NCI-H2029 treated with DMSO at 0.1 percent for 48 hours (cell line): Measurements from ENCODE around the gene CEP20.
A peak's percentile ranks its signal among the peaks of the same experiment; 100 is the strongest.

Experiments used
- DNase-seq: peaks from one replicate; lab custom pipeline; 2025; lab: John Stamatoyannopoulos, UW

The CEP20 gene

DNA sequence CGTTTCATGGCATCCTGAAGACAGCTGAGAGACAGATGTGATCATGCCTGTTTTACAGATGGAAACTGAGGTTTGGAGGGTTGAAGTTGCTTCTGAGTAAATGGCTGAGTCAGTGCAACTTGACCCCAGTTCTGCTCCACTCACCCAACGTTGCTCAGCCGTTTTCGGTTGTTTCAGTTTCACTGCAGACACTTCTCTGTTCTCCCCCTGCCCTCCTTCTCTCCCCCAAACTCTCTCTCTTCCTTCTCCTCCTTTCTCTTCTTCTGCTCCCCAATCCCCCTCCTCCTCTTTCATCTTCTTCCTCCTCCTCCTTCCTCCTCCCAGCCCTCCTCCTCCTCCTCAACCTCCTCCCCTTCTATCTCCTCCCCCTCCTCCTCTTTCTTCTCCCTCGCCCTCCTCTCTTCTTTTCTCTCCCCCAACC is 9.4 kb upstream of the CEP20 start:
- DNase-seq = no peak

DNA sequence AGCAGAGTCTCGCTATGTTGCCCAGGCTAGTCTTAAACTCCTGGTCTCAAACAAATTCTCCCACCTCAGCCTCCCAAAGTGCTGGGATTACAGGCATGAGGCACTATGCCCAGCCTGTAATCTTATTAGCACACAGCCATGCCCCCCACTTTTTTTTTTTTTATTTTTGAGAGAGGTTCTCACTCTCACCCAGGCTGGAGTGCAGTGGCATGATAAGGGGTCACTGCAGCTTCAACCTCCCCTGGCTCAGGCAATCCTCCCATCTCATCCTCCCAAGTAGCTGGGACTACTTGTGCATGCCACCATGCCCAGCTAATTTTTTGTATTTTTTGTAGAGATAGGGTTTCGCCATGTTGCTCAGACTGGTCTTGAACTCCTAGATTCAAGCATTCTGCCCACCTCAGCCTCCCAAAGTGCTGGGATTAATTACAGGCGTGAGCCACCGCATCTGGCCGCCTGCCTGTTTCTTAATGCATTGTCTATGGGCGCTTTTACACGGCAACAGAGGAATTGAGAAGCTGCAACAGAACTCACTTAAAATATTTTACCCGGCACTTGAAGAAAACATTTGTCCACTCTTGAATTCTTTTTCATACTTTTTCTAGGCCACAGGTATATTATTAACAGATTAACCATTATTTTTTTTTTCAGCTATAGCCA is 8.8 kb upstream of the CEP20 start:
- DNase-seq = no peak

DNA sequence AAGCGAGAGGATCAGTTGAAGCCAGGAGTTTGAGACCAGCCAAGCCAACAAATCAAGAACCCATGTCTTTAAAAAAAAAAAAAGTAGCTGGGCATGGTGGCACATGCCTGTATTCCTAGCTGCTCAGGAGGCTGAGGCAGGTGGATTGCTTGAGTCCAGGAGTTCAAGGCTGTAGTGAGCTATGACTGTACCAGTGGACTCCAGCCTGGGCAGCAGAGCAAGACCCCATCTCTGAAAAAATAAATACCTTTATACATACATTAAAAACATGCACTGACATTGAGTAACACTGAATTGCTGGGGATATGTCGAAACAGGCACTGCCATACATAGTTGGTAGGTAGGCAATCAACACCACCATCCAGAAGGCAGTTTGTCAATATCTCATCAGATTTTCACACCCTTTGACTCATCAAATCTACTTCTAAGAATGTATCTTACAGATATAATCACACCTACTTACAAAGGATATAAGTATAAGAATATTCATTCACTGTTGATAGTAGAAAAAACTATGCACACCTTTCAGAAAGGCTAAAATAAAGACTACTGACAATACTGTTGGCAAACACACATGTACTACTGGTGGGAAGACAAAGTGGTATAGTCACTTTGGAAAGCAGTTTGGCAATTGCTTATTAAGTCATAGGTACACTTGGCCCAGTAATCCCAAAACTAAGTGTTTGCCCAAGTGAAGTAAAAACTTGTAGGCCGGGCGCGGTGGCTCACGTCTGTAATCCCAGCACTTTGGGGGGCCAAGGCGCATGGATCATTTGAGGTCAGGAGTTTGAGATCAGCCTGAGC is 6.4 kb upstream of the CEP20 start:
- DNase-seq = no peak

DNA sequence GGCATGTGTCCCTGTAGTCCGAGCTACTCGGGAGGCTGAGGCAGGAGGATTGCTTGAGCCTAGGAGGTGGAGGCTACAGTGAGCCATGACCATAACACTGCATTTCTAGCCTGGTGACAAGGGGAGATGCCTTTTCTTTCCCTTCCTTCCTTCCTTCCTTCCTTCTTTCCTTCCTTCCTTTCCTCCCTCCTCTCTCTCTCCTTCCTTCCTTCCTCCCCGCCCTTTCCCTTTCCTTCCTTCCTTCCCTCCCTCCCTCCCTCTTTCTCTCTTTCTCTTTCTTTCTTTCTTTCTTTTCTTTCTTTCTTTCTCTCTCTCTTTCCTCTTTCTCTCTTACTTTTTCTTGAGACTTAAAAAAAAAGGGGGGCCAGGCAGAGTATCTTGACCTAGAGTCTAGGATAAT is 3.1 kb upstream of the CEP20 start:
- no peak for DNase-seq

DNA sequence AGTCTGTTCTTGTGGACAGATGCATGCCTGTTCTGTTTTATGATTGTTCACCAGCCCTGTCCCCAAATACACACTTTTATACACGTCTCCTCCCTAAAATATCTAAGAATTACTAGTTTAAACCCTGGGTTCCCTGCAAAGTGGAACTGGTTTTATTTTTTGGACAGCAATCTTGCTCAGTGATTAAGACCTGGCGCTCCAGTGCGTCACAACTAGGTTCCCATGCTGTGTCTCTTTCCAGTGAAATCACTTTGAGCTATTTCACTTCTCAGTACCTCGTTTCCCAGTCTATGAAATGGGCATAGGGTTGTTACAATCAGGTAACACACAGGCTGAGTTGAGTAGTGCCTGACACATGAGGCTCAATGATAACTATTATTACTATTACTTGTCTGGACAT is 1.1 kb downstream of the CEP20 start:
- no peak for DNase-seq

DNA sequence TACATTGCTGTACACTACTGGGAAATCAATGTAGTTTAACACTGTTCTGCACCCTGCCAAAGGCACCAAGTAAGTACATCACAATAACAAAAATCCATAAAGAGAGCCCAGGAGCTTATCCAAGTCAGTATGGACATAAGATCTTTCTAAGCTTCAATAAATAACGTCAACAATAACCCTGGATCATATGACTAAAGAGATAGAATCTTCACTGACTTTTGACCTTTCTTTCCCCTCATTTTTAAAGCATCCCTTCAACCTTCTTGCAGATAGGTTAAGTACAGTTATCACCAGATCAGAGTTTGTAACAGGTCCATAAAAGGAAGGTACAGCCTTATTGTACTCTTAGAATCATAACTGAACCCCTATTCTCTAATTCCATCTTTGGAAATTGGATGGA is 2.3 kb downstream of the CEP20 start:
- DNase-seq = no peak

DNA sequence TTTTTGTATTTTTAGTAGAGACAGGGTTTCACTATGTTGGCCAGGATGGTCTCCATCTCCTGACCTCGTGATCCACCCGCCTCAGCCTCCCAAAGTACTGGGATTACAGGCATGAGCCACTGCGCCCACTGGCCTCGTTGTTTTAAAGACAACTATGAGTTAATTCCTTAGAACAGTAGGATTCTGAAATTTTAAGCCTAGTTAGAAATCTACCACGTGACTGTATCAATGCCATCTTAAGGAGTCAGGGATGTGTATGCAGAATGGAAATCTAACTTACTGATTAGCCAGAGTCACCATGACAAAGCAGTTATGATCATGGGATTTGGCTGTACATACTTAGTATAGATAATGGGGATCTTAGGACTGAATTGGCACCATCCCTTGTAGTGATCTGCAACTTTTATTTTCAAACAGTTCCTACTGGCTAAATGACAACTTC is 2.8 kb downstream of the CEP20 start:
- DNase-seq = no peak

DNA sequence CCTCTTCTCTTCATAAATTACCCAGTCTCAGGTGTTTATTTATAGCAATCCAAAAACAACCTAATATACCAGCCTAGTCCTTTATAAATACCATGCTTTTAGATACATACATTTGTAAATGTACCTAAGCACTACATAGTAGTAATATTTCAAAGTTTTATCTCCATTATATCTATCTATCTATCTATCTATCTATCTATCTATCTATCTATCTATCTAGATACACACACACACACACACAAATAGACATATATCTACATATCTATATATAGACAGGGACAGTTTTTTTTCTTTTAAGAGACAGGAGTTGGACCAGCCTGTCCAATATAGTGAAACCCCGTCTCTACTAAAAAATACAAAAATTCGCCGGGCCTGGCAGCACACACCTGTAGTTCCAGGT is 5.8 kb downstream of the CEP20 start:
- no peak for DNase-seq

DNA sequence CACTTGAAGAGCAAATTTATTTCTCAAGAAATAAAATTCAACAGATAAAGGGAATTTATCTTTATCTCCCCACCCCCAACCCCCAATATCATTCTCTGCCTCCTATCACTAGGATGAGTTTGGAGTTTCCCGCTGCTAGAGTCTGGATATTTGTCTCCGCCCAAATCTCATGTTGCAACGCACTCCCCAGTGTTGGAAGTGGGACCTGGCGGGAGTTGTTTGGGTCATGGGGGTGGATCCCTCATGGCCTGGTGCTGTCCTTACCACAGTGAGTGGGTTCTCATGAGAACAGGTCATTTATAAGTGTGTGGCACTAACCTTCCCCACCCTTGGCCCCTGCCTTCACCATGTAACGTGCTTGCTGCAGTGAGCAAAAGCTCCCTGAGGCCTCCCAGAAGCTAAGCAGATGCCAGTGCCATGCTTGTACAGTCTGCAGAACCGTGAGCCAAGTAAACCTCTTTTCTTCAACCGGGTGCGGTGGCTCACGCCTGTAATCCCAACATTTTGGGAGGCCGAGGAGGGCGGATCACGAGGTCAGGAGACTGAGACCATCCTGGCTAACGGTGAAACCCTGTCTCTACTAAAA is 6.5 kb downstream of the CEP20 start:
- DNase-seq = no peak

DNA sequence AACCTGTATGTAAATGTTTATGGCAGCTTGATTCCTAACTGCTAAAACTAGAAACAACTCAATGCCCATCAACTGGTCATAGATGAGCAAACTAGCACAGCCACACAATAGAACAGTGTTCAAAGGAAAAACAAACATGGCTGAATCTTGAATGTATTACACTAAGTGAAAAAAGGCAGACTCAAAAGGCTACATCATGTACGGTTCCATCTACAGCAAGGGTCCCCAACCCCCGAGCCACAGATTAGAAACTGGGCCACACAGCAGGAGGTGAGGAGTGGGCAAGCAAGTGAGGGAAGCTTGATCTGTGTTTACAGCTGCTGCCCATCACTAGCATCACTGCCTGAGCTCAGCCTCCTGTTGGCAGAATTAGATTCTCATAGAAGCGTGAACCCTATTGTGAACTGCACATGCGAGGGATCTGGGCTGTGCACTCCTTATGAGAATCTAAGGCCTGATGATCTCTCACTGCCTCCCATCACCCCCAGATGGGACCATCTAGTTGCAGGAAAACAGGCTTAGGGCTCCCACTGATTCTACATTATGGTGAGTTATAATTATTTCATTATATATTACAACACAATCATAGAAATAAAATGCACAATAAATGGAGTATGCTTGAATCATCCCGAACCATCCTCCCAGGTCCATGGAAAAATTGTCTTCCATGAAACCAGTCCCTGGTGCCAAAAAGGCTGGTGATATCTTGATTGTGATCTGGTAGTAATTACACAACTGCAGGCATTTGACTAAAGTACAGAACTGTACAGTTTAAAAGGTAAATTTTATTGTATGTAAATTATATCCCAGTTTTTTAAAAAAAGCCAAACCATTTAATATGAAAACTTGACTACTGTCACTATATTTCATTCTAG is 7.7 kb downstream of the CEP20 start:
- no peak for DNase-seq

DNA sequence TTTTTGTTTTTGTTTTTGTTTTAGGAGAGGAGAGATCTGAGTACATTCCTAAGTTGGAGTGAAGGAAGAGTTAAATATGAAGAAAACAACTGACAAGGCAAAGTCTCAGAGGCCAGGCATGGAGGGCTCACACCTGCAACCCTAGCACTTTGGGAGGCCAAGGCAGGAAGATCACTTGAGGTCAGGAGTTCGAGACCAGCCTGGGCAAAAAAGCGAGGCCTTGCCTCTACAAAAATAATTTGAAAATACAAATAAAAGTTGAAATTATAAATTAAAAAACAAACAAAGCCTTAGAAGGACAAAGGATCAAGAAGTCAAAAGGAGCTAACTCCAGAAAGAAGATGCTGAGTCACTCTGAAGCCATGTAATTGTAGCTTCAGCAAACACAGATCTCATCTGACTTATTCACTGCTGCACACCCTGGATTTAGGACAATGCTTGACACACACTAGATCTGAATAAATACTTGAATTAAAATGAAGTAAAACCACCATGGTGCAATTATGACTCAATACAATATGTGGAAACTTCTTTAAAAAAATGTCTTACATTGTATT is 9.1 kb downstream of the CEP20 start:
- DNase-seq = peak; percentile 22

DNA sequence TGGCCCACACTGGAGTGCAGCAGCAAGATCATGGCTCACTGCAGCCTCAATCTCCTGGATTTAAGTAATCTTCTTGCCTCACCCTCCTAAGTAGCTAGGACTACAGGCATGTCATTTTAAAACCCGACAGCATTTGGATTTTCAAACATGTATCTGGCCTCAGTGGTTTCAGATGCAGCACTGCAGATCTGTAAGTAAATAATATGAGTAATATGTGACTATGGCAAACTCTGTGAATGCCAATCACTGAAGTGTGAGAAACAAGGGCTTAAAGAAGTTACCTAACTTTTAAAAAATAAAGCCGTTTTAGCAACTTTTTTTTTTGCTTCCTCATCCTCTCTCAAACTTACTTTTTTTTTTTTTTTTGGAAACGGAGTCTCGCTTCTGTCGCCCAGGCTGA is 11.9 kb downstream of the CEP20 start:
- DNase-seq = no peak

DNA sequence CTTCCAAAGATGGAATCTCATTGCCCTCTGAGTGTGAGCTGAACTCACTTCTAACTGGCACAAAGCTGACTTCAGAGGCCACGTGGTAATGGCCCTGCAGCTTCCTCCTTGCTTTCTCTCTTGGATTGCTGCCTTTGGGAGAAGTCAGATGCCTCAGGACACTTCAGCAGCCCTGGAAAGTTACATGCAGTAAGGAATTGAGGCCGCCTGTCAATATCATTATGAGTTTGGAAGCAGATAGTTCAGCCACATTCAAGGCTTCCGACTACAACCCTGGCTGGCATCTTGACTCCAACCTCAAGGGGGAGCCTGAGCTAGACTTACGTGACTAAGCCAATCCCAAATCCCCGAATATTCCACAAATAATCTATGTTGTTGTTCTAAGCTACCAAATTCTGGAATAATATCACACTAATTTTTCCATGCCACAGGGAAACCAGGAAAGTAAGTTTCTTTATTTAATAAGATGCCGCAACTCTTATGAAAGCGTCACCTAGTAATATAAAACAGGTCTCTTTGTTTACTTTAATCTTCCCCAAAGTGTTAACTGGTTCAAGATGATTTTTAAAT is 13.6 kb downstream of the CEP20 start:
- no peak for DNase-seq

DNA sequence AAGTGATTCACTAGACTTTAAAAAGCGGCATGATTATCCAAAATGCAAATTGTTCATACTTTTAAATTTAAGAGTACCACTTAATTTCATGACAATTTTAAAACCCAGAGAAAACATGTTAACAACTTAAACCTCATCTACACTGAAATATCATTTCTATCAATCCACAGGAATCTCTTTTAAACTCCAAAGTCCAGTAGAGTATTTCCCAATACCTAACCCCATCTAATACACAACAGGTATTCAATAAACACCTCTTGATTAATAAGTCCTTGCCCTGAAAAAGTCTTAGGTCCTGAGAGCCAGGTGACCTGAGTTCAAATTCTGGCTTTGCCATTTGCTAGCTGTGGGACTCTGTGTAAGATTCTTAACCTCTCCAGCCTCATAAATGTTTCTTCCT is 14.7 kb downstream of the CEP20 start:
- DNase-seq = no peak

DNA sequence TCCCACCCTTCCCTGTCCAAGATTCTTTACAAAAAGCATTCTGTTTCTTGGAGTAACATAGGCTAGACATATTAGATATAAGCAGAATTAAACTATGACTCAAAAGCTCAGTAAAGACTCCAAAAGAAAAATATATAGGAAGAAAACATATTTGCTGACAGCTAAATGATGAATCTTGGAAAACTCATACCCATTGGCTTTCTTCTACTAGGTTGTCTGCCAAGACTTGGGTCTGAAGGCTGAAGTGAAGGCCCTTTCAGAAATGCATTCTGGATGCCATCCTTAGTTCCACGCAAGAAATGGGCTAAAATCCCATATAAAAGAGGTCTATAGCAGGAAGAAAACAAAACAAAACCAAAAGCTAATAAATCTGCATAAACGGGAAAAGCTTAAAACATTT is 15.1 kb downstream of the CEP20 start:
- no peak for DNase-seq

DNA sequence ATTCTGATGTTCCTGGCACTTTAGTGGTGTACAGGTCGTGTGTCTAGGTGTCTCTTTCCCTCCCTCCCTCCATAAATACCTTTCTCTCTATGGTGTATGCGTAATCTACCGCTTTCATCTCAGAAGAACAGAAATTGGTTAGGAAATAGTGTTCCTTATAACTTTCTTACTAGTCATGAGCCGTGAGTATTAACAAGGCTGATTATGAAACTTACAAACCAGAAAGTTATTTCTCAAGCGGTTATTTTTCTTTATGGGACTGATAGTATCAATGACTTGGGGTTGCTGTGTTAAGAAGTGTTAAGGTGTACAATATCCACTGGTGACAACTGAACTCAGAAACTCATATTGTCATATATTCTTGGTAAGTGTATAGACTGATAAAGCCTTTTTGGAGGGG is 18.4 kb downstream of the CEP20 start:
- DNase-seq = no peak

DNA sequence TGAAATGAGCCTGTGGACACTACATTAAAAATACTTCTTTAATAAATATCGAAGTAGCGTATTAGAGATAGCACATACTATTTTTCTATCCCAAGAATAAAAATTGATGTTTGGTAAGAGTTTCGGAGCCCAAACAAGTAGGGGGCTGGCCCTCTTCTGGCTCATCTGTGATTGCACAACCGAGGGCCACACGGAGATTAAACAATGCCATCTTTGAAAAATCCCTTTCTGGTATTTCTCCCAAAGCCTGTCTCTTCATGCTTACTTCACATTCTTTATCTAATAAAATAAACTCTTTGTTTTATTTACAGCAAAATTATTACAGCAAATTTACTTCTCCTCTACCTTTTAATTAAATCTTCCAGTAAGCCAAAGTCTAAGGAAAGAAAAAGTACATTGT is 22.0 kb downstream of the CEP20 start:
- no peak for DNase-seq

DNA sequence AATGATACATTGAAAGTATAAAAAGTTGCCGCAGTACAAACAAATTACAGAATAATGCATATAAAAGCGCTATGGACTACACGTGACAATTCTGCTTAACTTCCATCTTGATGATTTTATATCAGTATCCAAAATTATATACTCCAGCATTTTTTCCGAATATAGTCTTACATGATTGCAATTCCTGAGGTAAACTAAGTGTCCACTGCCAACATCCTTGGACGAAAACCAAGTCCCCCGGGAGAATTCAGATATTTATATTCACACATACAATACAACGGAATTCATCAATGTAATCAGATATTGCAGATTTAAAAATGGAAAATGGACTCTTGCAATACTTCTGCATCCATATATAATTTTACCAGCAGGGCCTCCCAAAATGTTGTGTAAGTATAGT is 22.7 kb downstream of the CEP20 start:
- no peak for DNase-seq

DNA sequence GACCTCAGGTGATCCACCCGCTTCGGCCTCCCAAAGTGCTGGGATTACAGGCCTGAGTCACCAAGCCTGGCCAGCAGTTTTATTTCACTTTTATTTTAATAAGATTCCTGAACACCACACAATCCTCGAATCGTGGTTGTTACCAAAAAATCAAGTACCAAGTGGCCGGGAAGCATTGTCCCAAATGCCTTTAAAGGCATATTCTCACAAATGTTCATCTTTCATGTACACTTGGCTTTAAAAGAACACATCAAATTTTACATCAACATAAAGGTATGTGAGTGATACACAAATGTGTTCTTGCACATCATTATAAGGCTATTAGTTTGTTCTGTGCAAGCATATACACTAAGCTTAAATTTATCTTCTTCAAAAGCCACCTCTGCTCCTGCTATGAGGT is 23.5 kb downstream of the CEP20 start:
- DNase-seq = no peak

DNA sequence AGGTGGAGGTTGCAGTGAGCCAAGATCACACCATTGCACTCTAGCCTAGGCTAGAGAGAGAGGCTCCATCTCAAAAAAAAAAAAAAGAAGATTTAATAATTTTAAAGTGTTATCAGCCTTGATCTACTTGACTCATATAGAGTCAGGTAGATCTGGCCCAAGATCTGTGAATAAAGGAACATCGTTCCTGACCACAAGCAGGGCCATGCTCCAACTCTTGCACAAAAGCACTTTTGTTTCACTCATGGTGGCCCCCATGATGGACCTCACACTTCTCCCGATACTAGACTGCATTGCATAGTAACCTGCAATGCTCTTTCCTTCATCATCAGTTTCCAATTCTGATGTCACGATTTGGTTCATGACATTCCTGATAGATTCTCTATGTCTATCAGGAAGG is 26.4 kb downstream of the CEP20 start:
- no peak for DNase-seq

DNA sequence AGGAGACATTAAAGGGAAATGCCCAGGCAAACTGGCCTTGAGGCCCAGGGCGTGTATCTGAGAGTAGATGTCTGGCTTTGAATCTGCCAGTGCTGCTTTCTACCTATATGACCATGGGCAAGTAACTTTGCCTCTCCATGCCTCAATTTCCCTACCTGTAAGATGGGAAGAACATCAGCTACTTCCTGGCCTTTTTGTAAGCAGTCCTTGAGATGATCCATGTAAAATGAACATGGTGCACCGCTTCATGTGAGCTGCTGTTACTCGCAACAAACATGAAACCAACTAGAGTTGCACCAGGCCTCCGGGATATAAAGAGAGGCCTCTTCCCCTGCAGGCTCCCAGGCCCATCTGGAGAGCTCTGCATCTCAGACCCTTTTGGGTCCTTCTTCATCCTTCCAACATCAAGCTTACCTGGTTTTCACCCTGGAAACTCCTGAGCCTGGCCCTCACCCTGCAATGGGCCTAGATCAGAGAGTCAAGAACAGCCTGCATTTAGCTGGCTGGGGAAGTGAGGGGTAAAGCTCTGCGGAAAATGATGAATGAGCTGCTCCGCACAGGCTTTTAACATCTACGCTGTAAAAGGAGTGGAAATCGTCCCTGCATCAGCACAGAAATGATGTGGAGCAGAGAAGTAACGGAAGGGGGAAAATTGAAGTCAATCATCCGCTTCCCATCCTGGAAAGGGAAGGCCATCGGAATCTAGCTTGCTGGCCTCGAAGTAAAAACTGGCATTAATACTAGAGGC is 29.3 kb downstream of the CEP20 start:
- no peak for DNase-seq
